Measurements from ENCODE around the gene GRIP1.
"Not testable (repeated sequence)": the region's sequence is repeated elsewhere in the genome, so short reads cannot be mapped to it uniquely, and the experiment has no call there.

GRIP1 gene

GRCh38 chr12:66502911-66503310 lies 176.0 kb downstream of the GRIP1 start:
- FAIRE-seq, result no peak

GRCh38 chr12:66500841-66501240 lies 178.0 kb downstream of the GRIP1 start:
- FAIRE-seq, result no peak

- FAIRE-seq, result no peak
Observed at GRCh38 chr12:66500091-66500490, 178.8 kb downstream of the GRIP1 start.

GRCh38 chr12:66499000-66499399 lies 179.9 kb downstream of the GRIP1 start:
- no peak for FAIRE-seq

- FAIRE-seq, result not testable (repeated sequence)
Observed at GRCh38 chr12:66498059-66498458, 180.8 kb downstream of the GRIP1 start.

- no peak for FAIRE-seq
Observed at GRCh38 chr12:66497008-66497897, 181.6 kb downstream of the GRIP1 start.

GRCh38 chr12:66496595-66496994 lies 182.3 kb downstream of the GRIP1 start:
- FAIRE-seq, result no peak

- FAIRE-seq, result no peak
Observed at GRCh38 chr12:66495709-66496108, 183.2 kb downstream of the GRIP1 start.

GRCh38 chr12:66493819-66494218 lies 185.1 kb downstream of the GRIP1 start:
- no peak for FAIRE-seq

- no peak for FAIRE-seq
Observed at GRCh38 chr12:66491853-66492252, 187.0 kb downstream of the GRIP1 start.

- FAIRE-seq, result no peak
Observed at GRCh38 chr12:66482351-66483203, 196.3 kb downstream of the GRIP1 start.

- FAIRE-seq, result no peak
Observed at GRCh38 chr12:66467932-66468331, 210.9 kb downstream of the GRIP1 start.

- FAIRE-seq, result no peak
Observed at GRCh38 chr12:66461331-66461730, 217.5 kb downstream of the GRIP1 start.

GRCh38 chr12:66459944-66460482 lies 218.9 kb downstream of the GRIP1 start:
- FAIRE-seq, result no peak

- FAIRE-seq, result peak; percentile 67
Observed at GRCh38 chr12:66456612-66457011, 222.3 kb downstream of the GRIP1 start.

- no peak for FAIRE-seq
Observed at GRCh38 chr12:66453844-66454243, 225.0 kb downstream of the GRIP1 start.

- FAIRE-seq, result no peak
Observed at GRCh38 chr12:66453120-66453519, 225.8 kb downstream of the GRIP1 start.

- no peak for FAIRE-seq
Observed at GRCh38 chr12:66449531-66449930, 229.3 kb downstream of the GRIP1 start.

- FAIRE-seq, result no peak
Observed at GRCh38 chr12:66447643-66448042, 231.2 kb downstream of the GRIP1 start.

- no peak for FAIRE-seq
Observed at GRCh38 chr12:66446276-66446675, 232.6 kb downstream of the GRIP1 start.

- no peak for FAIRE-seq
Observed at GRCh38 chr12:66441905-66442559, 236.8 kb downstream of the GRIP1 start.

- no peak for FAIRE-seq
Observed at GRCh38 chr12:66438601-66439000, 240.3 kb downstream of the GRIP1 start.

GRCh38 chr12:66430106-66430505 lies 248.8 kb downstream of the GRIP1 start:
- no peak for FAIRE-seq

Data from G401.6 (cell line).